DMS79 (cell line): ENCODE data around the gene FAM83B.
"Not testable (repeated sequence)": the region's sequence is repeated elsewhere in the genome, so short reads cannot be mapped to it uniquely, and the experiment has no call there.

Source experiments
- DNase-seq: peaks from one replicate; lab custom pipeline; 2025; lab: John Stamatoyannopoulos, UW

The FAM83B gene, protein sequence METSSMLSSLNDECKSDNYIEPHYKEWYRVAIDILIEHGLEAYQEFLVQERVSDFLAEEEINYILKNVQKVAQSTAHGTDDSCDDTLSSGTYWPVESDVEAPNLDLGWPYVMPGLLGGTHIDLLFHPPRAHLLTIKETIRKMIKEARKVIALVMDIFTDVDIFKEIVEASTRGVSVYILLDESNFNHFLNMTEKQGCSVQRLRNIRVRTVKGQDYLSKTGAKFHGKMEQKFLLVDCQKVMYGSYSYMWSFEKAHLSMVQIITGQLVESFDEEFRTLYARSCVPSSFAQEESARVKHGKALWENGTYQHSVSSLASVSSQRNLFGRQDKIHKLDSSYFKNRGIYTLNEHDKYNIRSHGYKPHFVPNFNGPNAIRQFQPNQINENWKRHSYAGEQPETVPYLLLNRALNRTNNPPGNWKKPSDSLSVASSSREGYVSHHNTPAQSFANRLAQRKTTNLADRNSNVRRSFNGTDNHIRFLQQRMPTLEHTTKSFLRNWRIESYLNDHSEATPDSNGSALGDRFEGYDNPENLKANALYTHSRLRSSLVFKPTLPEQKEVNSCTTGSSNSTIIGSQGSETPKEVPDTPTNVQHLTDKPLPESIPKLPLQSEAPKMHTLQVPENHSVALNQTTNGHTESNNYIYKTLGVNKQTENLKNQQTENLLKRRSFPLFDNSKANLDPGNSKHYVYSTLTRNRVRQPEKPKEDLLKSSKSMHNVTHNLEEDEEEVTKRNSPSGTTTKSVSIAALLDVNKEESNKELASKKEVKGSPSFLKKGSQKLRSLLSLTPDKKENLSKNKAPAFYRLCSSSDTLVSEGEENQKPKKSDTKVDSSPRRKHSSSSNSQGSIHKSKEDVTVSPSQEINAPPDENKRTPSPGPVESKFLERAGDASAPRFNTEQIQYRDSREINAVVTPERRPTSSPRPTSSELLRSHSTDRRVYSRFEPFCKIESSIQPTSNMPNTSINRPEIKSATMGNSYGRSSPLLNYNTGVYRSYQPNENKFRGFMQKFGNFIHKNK

DNA sequence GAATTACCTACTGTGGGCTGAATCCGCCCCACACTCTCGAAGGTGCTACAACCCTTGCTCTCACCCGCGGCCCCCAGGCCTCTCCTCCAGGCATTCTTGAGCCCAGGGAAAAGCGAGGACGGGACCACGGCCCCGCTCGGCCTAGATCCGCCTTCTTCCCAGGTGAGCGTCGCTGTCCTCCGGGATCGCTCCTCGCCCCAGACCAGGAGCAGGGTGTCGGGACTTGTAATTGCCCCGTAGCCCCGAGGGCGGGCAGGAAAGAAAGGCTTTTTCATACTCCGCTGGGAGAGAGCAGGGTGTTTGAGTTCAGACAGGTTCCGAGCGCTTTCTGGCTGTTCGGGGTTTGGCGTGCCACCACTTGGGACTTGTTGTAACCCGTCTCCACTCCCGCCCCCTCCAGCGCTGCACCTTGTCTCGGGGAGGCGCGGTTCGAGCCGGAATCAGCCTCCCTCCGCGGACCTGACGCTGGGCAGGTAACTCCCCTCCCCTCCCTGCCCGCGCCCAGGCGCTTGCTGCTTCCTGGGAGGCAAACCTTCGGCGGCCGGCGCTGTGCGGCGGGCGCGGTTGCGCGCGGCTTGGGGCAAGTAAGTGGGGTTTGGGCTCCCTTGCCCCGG, at the start of gene FAM83B:
FAM83B (plus strand) TSS at position 529 of the 614 bp plus-strand sequence. CDS start 23,476 bp downstream, outside the sequence.
- peak; percentile 60 for DNase-seq

DNA sequence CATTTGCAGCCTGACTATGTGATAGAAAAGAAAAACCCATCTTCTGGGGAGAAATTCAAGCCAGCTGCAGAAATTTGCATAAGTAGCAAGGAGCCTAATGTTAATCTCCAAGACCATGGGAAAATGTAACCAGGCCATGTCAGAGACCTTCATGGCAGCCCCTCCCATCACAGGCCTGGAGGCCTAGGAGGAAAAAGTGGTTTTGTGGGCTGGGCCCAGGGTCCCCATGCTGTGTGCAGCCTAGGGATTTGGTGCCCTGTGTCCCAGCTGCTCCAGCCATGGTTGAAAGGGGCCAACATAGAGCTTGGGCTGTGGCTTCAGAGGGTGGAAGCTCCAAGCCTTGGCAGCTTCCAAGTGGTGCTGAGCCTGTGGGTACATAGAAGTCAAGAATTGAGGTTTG, 49.7 kb upstream of the FAM83B start:
- not testable (repeated sequence) for DNase-seq

DNA sequence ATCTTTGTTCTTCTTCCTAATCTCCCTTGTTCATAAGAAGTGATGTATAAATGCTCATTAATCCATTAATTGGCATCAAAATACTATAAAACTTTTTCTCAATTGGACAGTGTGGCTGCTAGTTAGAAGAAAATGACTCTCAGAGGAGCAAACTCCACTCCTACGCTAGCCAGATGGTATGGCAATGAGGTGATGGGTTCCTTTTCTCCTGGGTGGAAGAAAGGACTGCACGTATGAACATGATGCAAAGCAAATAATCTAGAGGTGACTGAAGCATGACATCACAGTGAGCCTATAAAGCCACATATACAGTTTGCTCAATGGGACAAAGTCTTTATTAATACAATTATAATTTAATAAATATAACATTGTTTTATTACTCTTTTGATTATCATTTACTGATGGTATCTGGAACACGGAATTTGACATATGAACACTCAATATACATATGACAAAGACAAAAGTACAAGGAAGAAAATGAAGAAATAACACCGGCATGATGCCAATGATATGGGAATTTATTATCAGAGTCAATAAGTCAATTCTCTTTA, 46.4 kb upstream of the FAM83B start:
- no peak for DNase-seq

DNA sequence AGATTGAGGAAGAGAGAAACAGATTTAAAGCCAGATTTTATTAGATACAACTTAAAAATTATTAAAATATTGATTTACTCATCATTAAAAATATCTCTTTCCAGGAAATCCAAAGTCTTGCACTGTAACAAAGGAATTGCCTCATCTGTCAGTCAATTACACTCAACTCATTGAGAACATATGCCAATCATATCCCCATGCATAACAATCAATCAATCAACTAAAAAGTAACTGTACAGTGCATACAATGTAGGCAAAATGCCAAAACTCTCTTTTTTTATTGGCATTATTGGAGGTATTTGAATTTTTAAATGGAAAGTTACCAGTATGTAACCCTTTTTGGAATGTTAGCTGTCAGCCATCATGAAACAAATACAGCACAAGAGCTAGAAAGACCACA, 45.3 kb upstream of the FAM83B start:
- no peak for DNase-seq

DNA sequence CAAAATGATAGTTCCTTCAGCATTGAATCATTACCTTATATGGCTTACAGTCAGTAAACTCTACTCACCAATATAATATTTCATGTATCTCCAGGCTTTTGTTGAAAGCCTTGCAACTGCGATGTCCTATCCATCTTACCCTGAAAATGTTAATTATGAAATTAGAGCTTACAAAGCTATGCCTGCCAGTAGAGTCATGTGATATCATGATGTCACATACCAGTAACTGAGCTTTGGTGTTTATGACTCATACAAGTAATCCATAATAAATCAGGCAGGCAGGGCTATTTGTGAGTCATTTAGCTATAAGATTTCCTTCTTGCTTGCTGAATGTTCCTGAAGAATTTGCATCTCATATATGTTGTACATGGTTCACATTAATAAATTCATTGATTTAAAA, 44.9 kb upstream of the FAM83B start:
- no peak for DNase-seq

DNA sequence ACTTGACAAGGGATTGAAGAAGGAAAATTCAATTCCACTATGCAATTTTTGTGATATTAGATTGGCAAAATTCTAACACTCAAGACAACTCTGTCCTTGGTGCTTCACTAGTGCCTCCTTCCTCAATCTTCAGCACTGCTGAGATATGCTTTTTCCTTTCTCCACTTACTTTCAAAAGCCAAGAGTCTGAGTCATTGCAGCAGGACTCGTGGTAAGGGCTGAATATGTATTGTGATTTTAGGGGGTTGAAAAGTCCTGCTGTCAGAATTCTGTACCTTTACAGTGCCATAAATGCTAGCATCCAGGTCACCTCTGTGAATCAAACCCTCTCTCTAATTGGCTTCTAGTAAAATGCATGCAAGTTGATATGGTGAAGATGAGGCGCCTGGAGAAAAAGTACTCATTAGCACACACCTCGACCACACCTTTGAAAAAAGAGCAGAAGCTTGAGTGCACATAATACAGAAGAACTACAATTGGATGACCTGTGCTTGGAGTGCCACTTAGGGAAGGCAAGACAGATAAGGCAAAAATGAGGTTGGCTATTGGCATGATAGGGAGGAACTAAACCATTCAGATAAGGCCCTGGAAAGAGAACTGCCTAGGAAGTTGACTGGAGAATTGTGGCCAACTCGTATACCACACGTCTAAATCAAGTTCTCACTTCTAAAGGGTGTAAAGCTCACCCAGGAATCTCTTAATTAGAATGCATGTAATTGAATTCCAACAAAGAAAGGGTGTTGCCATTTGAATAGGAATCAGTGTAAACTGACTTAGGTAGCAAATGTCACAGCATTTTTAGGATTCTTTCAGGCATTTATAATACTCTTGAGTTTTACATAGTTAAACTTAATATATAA, 43.6 kb upstream of the FAM83B start:
- no peak for DNase-seq

DNA sequence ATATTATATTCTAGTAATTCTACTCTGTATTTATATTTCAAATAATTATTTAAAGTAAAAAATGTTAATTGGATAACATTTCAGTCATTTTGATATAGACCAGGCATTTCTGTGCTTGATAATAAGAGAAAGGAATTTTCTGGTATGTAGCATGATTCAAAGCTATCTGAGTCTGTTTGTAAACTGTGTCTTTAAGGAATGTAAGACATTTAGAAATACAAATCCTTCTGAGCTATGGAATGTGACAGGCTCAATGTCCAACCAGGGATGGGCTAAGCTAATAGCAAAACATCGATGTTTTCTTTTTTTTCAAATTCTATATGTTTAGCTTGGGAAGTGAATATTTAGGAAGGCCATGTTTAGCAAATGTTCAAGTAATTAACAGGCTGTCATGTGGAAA, 41.5 kb upstream of the FAM83B start:
- no peak for DNase-seq

DNA sequence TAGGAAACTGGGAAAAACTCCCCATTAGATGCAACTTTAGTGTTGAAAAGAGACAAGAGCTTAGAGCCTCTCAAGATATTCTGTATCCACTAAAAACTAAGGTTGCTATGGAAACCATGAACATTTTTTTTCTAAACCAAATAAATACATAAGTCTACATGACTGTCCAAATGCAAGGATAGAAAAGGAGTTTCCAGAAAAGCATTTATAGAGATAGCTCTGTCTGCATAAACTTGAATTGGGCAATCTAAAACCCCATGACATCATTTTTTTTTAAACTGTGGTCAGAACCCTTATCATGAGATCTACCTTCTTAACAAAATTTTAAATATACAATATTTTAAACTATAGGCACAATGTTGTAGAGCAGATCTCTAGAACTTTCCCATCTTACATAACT, 36.4 kb upstream of the FAM83B start:
- no peak for DNase-seq

DNA sequence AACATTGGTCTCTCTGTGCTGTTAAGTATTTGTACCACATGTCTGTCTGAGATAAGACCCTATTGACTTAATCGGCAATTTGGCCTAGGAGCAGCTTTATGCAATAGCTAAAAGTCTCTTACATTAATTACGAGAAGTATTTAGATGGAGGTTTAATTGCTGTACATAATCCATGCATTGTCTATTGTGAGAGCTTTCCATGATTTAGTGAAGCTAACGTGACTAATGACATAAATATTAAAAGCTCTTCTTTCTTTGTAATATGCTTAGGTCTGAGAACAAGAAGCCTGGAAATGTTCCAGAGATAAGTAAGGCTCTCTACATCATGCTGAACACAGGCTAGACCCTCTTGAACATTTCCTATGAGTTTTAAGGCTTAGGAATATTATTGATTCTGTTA, 32.7 kb upstream of the FAM83B start:
- DNase-seq = peak; percentile 69

DNA sequence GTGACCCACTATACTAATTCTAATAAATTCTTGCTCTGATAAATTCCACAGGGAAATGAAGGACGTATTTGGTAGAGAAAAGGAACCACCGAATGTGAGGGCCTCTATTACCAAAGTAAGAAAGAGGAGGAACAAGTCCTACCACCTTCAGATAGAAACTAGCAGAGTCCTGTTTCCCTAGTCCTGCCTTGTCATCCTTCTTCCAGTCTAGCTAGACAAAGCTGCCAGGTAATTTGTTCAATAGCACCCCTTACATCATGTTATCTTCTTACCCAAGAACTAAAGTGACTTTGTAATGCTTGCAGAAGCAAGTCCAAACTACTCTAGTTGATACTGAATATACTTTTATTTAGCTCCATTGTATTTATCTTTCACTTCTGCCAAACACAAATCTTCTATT, 29.3 kb upstream of the FAM83B start:
- no peak for DNase-seq

DNA sequence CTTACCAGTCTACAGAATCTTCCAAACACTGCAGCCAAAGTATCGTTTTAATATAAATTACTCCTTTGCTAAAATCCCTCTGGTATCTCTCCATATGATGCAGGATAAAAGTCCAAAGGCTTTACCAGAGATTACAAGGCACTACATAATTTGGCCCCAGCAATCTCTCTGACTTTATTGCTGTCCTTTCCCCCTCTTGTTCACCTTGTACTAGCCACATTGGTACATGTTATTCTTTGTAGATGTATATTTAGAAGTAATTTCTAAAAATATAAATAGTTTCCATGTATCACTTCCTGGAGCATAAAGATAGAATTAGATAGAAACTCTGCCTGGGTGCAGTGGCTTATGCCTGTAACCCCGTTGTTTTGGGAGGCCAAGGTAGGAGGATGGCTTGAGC, 28.7 kb upstream of the FAM83B start:
- no peak for DNase-seq

DNA sequence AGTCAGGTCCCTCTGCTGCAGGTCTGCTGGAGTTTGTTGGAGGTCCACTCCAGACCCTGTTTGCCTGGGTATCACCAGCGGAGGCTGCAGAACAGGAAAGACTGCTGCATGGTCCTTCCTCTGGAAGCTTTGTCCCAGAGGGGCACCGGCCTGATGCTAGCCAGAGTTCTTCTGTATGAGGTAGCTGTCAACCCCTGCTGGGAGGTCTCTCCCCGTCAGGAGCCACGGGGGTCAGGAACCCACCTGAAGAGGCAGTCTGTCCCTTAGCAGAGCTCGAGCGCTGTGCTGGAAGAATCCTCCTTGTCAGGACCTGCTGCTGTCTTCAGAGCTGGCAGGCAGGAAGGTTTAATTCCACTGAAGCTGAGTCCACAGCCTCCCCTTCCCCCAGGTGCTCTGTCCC, 22.3 kb upstream of the FAM83B start:
- DNase-seq = not testable (repeated sequence)

DNA sequence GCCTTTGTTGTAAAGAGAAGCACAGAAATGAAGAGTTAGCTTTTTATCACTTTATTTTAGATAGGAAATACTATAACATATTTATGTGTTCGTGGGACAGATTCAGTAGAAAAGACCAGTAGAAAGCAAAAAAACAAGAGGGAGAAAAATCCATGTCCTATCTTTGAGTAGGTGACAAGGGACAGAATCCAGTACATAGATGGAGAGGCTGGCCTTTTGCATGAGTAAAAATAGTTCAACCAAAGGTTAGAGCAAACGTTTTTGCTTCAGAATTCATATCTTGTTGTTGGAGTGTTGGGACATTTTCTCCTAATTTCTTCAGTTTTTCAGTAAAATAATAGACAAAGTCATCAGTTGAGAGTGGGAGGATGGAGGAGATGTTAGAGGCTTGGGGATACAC, 19.6 kb upstream of the FAM83B start:
- no peak for DNase-seq

DNA sequence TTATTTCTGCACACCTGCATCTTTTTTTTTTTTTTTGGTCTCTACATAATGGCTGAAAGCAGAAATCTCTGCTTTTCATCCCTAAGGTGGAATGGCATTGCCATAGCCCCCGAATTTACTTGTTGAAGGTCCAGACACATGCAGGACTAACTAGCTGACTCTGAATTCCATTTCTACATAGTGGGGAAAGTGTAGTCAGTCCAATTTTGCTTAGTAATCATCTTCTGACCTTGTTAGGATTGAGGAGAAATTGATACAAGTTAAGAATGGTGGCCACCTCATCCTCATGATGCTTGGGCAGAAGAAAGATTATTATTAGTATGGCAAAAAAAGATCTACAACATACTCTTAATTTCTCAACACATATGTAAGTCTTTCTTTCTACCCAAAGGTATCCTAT, 16.4 kb upstream of the FAM83B start:
- no peak for DNase-seq

DNA sequence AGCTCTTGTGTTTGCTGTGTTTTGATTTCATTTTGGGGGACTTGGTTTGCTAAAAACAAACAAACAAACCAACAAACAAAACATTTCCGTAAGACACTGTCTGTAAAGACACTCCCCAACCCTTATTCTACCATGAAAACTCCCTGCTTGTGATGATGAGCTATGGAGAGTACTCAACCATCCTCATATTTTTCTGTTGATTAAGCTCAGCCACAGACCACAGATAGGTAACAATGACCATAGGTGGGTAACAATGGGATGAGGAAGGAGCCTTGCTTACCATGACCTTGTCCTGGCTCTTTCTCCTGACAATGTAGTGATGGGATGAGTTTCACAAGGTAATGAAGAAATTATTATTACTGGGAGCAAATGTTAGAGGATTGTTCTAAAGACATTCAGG, 11.4 kb upstream of the FAM83B start:
- DNase-seq = no peak

DNA sequence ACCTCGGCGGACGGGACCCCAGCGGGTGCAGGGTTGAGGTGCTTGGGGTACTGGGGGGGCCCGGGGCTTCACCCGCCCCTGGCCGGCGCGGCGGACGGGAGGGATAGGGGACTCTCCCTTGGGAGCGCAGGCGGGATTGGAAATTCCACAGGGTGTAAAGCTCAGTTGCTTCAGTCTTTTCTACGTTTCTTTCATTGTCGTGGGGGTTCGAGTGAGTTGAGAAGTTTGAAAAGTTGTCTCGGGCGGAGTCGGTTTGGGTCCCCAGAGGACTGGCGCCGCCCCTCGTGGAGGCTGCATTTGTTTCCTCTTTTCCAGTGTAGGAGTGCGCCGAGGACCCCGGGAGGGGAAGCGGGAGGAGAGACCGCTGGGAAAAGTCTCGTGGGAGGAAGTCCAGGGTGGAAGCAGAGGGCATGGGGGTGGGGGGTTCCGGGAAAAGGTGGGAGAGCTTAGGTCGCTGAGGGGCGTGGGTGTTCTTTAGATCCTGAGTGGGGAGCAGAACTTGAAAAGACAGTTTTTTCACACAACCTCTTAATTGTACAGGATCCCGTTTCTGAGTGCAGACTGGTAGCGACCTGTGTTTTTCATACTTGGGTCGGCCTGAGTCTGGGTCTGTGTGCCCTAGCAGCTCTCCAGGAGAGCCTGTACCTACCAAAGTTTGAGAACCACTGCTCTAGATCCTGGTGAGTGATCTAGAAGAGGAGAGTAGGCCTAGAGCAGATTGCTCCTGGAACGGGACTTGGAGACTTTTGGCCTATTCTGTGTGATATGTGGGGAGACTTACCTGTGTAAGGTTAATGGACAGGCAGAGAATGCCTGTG, 495 bp downstream of the FAM83B start:
- DNase-seq = peak; percentile 32

DNA sequence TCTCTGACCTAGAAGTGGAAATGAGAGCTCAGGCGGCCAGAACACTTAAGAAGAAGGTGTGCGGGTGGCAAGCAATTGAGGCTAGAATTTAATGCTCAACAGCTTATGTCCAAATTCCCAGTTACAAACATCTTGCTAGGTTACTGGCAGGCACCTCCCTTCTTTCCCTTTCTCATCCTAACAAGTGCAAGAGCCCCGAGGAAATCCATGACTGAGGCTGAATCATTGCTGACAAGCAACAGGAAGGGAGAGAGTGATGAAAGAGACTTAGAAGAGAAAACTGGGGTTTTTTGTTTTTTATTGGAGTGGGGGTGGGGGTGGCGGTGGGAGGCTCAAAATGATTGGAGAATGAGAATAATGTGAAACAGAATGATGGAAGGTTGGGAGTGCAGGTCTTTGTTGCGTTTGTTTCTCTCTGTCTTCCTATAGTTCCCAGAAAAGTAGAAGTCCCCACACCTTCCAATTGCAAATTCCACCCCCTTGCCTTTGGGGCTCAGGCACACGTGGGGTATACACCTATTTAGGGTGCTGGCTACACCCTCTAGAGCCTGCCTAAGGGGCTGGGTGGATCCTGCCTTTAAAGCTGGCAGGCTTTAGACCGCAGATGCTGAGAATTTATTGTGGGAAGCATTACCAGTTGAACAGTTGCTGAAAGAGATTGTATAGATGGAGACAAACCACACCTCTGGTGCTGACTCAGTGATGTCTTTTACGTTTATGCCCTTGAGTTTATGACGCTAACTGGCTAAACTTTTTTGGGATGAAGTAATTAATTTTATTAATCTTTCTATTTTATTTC, 1.4 kb downstream of the FAM83B start:
- no peak for DNase-seq

DNA sequence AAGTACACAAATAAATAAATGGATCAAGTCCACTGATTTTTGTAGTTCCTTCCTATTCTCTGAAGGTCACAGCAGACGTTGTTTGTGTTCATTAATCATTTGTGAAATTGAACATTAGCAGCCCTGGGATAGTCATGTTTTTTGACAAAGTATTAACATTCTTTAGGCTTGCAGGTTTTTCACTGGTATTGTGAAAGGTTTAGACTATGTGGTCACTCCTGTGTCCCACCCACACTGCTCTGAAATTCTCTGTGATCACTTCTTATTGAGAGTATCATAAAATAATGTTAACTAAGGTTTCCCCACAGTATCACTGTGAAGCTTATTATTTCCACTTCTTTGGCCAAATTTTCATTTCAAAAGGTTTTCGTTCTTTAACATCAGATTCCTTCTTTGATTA, 3.5 kb downstream of the FAM83B start:
- no peak for DNase-seq

DNA sequence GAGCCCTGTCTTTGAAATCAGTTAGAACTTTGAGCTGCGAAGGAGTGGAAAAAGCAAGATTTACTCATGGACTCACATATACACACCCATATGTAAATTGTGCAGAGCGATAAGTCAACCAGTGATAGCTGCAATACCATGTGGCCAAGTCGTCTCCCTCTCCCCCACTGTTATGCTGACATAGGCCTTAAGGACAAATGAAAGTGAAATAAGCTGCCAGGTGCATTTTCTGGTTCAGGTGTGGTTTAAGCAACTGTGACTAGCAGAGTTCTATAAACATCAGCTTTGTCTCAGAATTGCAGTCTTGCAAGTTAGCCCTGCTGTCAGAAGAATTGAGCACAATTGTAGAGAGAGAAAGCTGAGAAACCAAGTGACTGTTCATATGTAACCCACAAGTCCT, 9.6 kb downstream of the FAM83B start:
- DNase-seq = peak; percentile 93

DNA sequence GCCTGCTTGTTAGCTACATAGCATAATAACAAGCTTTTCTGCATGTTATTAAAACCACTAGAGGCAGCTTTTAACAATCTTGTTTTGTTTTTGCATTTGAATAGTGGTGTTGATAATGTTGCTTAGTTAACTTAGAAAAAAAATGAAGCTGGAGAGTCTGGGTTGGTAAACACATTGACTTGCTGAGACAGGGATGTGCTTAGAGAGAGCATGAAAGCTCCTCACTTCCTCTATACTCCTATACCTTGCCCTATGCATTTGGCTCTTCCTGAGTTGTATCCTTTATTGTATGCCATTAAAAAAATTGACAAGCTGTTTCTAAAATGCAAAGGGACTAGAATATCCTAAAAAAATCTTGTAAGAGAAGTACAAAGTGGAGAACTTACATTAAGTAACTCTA, 13.6 kb downstream of the FAM83B start:
- DNase-seq = no peak
